ENCODE data around the gene GHRL. TPM values are rescaled to one million over a fixed set of nuclear protein-coding genes. Genes with fewer than 3 reads are reported as not detected.

Gene GHRL
- total RNA-seq, 4 donors from 2014 or later: 0.55 to 8.2 TPM; not detected in 2

GRCh38 chr3:10262027-10262426 lies 30.7 kb downstream of the GHRL start:
- TF ChIP-seq CTCF (IDR thresholded peaks at IDR 0.05) (no peak), EP300 (IDR thresholded peaks at IDR 0.05; ENCODE audit: low read depth) (no peak), POLR2AphosphoS5 (IDR thresholded peaks at IDR 0.05) (no peak), POLR2A (IDR thresholded peaks at IDR 0.05) (no peak)
- 74 to 79% methylated on average over 3 to 4 of the region's 4 CpGs for WGBS, 2 donors (ENCODE audit: low coverage in 1 of 2)
- DNase-seq: no peak
- intact Hi-C loops (cut with DNase I; ENCODE audit: low total_unique reads) (no loop called here), in situ Hi-C loops (cut with MboI; ENCODE audit: low pct_ligation_motif_present in 1 of 4, low pct_unique_long_range_greater_than_20kb in 1 of 4, low sequenced_read_pairs in 3 of 4) (no loop called here)
- no peaks in the 10 kb centered on the region for H3K27me3 ChIP-seq
- H3K36me3 ChIP-seq: peaks cover 0 to 16% (median 7%) of the 10 kb centered on the region in 4 donors
- H3K27ac ChIP-seq: no peak overlapping the region
- H3K9me3 ChIP-seq: no peaks in the 10 kb centered on the region
- H3K4me3 ChIP-seq: no peak overlapping the region
- peaks cover 0 to 14% (median 6%) of the 10 kb centered on the region in 4 donors for H3K4me1 ChIP-seq

GRCh38 chr3:10260211-10260701 lies 32.5 kb downstream of the GHRL start:
- H3K36me3 ChIP-seq: peaks cover 0 to 14% (median 6%) of the 10 kb centered on the region in 4 donors
- no peaks in the 10 kb centered on the region for H3K27me3 ChIP-seq
- no peak for DNase-seq
- H3K9me3 ChIP-seq: no peaks in the 10 kb centered on the region
- TF ChIP-seq POLR2AphosphoS5 (IDR thresholded peaks at IDR 0.05): no peak
- TF ChIP-seq POLR2A (IDR thresholded peaks at IDR 0.05): no peak
- WGBS, 2 donors (ENCODE audit: low coverage in 1 of 2): 84 to 86% methylated on average over 5 to 6 of the region's 6 CpGs
- in situ Hi-C loops (cut with MboI; ENCODE audit: low pct_ligation_motif_present in 1 of 4, low pct_unique_long_range_greater_than_20kb in 1 of 4, low sequenced_read_pairs in 3 of 4) (no loop called here), intact Hi-C loops (cut with DNase I; ENCODE audit: low total_unique reads) (no loop called here)
- H3K4me1 ChIP-seq: peaks cover 0 to 16% (median 4%) of the 10 kb centered on the region in 4 donors
- no peak overlapping the region for H3K4me3 ChIP-seq
- no peak overlapping the region for H3K27ac ChIP-seq

- peaks cover 0 to 14% (median 6%) of the 10 kb centered on the region in 4 donors for H3K36me3 ChIP-seq
Measured at GRCh38 chr3:10259798-10260197, 32.9 kb downstream of the GHRL start.

GRCh38 chr3:10259036-10259435 lies 33.7 kb downstream of the GHRL start:
- intact Hi-C loops (cut with DNase I; ENCODE audit: low total_unique reads) (no loop called here), in situ Hi-C loops (cut with MboI; ENCODE audit: low pct_ligation_motif_present in 1 of 4, low pct_unique_long_range_greater_than_20kb in 1 of 4, low sequenced_read_pairs in 3 of 4) (no loop called here)
- Histone ChIP-seq H3K27me3 (no peaks in the 10 kb centered on the region), H3K36me3 (peaks cover 0 to 14% (median 6%) of the 10 kb centered on the region in 4 donors), H3K9me3 (no peaks in the 10 kb centered on the region), H3K4me1 (peaks cover 0 to 15% (median 4%) of the 10 kb centered on the region in 4 donors), H3K4me3 (no peak overlapping the region), H3K27ac (no peak overlapping the region)
- no peak for DNase-seq
- no peak for TF ChIP-seq CTCF (IDR thresholded peaks at IDR 0.05)
- TF ChIP-seq POLR2AphosphoS5 (IDR thresholded peaks at IDR 0.05): no peak
- no peak for TF ChIP-seq EP300 (IDR thresholded peaks at IDR 0.05; ENCODE audit: low read depth)
- WGBS, 2 donors (ENCODE audit: low coverage in 1 of 2): 83 to 89% methylated on average over 1 to 7 of the region's 7 CpGs

More at GRCh38 chr3:10259798-10260197, 32.9 kb downstream of the GHRL start:
- intact Hi-C loops (cut with DNase I; ENCODE audit: low total_unique reads): no loop called here
- 82% methylated on average over 4 of the region's 4 CpGs; no CpG with 5 or more reads in 1 of the 2 donors for WGBS, 2 donors (ENCODE audit: low coverage in 1 of 2)
- in situ Hi-C loops (cut with MboI; ENCODE audit: low pct_ligation_motif_present in 1 of 4, low pct_unique_long_range_greater_than_20kb in 1 of 4, low sequenced_read_pairs in 3 of 4): no loop called here
- peaks cover 0 to 20% (median 4%) of the 10 kb centered on the region in 4 donors for H3K4me1 ChIP-seq
- no peak overlapping the region for H3K4me3 ChIP-seq
- no peak overlapping the region for H3K27ac ChIP-seq
- no peak for TF ChIP-seq POLR2A (IDR thresholded peaks at IDR 0.05)
- H3K9me3 ChIP-seq: no peaks in the 10 kb centered on the region
- DNase-seq: no peak
- no peaks in the 10 kb centered on the region for H3K27me3 ChIP-seq

GRCh38 chr3:10255835-10256234 lies 36.9 kb downstream of the GHRL start:
- H3K4me3 ChIP-seq: no peak overlapping the region
- no peaks in the 10 kb centered on the region for H3K27me3 ChIP-seq
- WGBS, 2 donors (ENCODE audit: low coverage in 1 of 2): 86 to 87% methylated on average over 7 of the region's 7 CpGs
- no peak for DNase-seq
- in situ Hi-C loops (cut with MboI; ENCODE audit: low pct_ligation_motif_present in 1 of 4, low pct_unique_long_range_greater_than_20kb in 1 of 4, low sequenced_read_pairs in 3 of 4) (no loop called here), intact Hi-C loops (cut with DNase I; ENCODE audit: low total_unique reads) (no loop called here)
- peaks cover 2 to 16% (median 5%) of the 10 kb centered on the region in 4 donors for H3K4me1 ChIP-seq
- H3K27ac ChIP-seq: no peak overlapping the region
- H3K9me3 ChIP-seq: no peaks in the 10 kb centered on the region
- peaks cover 0 to 22% (median 3%) of the 10 kb centered on the region in 4 donors for H3K36me3 ChIP-seq
- TF ChIP-seq POLR2AphosphoS5 (IDR thresholded peaks at IDR 0.05): no peak
- no peak for TF ChIP-seq EP300 (IDR thresholded peaks at IDR 0.05; ENCODE audit: low read depth)
